ENCODE results near the gene DCST1.
A peak's percentile ranks its signal among the peaks of the same experiment; 100 is the strongest.

DCST1 gene

GRCh38 chr1:155093911-155094621 is 60.4 kb downstream of the DCST1 start:
- peak; percentile 66 for DNase-seq

- DNase-seq: no peak
Measured at GRCh38 chr1:155094622-155094948, 61.0 kb downstream of the DCST1 start.

DNA sequence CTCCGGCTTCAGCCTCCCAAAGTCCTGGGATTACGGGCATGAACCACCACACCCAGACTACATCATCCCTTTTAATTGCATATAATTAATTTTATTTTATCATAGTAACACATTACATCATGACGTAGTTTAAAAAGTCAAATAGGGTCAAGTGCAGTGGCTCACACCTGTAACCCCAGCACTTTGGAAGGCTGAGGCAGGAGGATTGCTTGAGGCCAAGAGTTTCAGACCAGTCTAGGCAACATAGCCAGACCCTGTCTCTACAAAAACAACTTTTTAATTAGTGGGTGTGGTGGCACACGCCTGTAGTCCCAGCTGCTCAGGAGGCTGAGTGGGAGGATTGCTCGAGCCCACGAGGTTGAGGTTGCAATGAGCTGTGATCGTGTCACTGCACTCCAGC is 65.7 kb downstream of the DCST1 start:
- no peak for DNase-seq

Data from hematopoietic multipotent progenitor cell treated with erythropoietin and hydrocortisone succinate and interleukin-3 and kit ligand, for 6 days (in vitro differentiated cells).